ENCODE data around the gene VTI1A.

Gene VTI1A

DNA sequence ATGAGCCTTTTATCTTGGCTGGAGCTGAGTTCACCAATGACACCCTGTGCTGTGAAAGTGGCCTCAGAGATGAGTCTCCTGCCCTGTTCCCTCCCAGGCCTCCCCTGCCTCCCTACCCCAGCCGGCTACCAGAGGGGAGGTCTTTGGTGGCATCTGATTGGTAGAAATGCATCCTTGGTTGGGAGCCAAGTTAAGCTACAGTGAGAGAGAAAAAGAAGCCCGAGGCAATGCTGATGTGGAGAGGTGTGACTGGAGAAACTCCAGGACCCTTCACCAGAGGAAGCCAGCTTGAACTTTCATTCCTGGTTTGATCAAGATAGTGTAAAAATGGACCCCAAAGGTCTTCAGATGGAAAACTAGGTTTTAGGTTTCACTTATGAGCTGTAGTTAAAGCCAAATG lies 311.9 kb downstream of the VTI1A start:
- DNase-seq (ENCODE audit: low read depth): no peak

DNA sequence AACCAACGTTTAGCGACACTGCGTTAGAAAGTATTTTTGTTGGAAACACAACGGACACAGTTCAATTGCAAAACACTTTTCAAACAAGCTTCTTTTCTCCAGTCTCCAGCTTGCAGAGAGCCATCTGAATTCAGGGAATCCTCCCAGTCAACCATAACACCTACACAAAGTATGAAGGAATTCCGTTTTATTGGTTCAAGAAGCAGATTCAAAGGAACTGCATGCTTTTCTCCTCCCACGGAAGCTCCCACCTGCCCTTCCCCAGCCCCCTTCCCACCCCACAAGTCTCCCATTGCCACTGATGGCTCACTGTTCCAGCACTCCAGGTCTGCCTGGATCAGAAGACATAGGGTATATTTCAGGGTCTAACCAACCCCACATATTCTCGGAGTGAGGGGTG lies 312.5 kb downstream of the VTI1A start:
- no peak for DNase-seq (ENCODE audit: low read depth)

- no peak for DNase-seq (ENCODE audit: low read depth)
These were observed 314.2 kb downstream of the VTI1A start for GRCh38 chr10:112761256-112761655.

DNA sequence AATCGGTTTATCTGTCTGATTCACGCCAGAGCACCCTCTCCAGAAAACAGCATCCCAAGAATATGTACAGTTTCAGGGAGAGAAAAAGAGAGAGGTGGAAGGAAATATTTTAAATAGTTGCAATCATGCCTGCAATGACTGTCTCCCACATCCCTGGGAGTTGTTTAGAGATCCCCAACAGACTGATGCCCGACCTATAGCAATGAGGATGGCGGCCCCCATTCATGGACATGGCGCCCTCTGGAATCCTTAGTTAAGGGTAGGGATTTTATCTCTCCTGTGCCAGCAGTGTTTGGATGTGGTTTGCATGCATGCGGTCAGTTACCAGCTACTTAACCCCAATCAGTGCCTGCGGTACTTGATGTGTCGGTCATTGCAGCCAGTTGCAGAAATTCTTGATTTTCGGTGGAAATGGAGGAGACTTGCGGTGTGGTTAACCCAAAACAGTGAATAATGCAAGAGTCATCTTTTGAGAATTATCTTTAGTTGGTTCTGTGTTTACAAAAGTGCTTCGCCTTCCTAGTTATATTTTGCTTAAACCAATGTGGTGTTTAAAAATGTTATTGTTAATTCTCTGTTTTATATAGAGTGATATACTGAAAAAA lies 317.0 kb downstream of the VTI1A start:
- DNase-seq (ENCODE audit: low read depth): no peak

DNA sequence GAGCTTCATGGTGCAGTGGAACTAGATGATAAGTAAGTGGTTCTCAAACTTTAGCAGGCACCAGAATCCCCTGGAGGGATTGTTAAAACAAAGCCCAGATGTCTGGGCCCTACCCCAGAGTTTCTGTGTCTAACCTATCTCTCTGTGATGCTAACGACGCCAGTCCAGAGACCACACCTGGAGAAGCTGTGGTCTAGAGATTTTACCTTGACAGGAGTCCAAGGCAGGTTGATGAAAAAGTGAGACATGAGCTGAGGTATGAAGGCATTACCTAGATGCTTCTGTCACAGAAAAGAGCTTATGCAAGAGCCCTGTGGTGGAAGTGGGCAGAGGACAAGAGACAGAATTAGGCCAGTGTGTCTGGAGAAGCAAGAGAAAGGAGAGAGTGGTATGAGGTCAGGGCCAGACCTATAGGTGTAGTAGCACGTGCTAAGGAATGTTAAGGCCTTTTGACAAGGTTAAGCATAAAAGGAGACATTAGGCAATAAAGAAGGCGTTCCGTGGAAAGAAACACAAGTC lies 318.8 kb downstream of the VTI1A start:
- DNase-seq (ENCODE audit: low read depth): no peak

DNA sequence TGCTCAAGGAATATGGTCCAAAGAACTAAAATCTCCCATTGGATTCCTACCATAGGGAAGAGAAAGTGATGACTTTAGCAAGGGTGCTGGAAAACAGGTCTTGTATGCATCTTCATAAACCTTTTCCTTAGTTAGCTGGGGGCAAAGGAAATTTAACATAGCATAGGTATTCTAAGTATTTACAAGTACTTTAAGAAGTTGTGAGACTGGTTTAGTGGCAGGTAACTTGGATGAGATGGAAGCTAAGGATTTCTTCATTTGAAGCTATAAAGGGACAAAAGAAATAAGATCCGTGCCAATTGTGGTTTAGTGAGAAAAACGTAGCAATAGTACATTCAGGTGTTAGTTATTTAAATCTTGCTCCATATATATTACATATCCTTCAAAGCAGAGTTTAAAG lies 319.6 kb downstream of the VTI1A start:
- DNase-seq (ENCODE audit: low read depth): no peak

DNA sequence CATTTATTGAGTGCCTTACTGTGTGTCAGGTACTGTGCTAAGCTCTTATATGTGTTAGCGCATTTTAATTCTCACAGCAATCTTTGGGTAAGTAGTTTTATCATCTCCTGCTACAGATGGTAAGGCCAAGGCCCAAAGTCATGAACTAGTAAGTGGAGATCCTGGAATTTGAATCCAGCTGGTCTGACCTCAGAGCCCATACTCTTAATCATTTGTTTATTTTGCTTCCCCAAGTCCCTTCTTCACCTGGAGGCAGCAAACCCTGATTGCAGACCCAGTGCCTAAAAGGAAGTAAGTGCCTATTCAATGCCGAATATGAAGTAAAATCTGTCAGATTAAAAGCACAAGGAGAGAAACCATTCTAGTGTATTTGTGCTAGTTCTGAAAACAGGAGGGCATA lies 320.1 kb downstream of the VTI1A start:
- DNase-seq (ENCODE audit: low read depth): no peak

DNA sequence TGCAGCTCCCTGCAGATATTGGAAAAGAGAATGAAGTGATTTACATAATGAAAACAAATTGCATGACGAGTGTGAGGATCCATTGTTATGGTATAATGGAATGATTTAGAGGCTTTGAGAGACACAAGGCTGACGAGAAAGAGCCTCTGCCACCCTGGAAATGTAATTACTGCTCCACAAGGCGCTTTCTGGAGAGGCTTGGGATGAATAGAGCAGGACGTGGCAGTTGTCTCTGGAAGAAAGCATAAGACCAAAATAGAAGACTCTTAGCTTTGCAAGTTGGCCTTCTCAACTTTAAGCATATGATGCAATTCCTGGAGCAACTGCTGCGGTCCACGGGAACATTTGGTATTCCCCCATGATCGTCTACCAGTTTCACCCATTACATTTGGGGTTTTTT lies 321.1 kb downstream of the VTI1A start:
- DNase-seq (ENCODE audit: low read depth): no peak

- DNase-seq (ENCODE audit: low read depth): no peak
These were observed 322.1 kb downstream of the VTI1A start for GRCh38 chr10:112769081-112769480.

DNA sequence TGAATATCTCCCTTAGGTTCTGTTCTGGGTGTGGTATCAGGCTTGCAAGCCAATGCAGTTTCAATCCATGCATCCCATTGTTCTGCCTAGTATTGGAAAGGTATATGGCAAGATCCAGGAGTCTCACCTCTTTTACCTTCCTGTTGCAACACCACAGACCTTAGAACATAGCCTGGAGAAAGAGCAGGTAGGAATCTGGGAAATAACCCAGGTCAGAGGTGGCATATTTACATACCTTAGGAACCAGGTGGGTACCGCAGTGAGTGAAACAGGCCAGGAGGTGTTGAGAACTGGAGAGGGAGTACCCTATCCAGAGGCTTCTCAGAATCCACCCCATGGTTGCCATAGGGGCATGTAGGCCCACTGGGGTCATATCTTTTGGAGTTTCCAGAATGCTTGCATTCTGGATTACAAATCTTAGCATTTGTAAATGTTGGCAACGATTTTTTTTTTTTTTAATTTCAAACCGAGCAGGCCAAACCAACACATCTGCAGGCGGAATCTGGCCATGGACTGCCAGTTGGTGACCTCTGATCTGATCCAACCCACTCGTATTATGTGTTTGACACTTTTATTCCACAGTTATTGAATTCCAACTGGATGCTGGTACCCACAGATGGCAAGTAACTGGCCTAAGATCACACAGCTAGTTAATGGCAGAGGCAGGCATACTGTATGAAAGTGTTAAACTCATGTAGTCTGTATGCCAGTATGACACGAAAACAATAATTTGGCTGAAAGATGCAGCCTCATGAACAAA lies 322.8 kb downstream of the VTI1A start:
- DNase-seq (ENCODE audit: low read depth): no peak

DNA sequence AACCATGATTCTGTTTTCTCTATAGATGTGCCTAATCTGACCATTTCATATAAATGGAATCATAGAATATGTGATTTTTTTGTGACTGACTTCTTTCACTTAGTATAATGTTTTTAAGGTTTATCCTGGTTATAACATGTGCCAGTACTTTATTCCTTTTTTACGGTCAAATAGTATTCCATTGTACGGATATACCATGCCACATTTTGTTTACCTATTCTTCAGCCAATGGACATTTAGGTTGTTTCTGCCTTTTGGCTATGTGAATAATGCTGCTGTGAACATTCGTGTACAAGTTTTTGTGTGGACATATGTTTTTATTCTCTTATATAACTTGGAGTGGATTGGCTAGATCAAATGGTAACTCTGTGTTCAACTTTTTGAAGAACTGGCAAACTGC lies 324.7 kb downstream of the VTI1A start:
- no peak for DNase-seq (ENCODE audit: low read depth)

DNA sequence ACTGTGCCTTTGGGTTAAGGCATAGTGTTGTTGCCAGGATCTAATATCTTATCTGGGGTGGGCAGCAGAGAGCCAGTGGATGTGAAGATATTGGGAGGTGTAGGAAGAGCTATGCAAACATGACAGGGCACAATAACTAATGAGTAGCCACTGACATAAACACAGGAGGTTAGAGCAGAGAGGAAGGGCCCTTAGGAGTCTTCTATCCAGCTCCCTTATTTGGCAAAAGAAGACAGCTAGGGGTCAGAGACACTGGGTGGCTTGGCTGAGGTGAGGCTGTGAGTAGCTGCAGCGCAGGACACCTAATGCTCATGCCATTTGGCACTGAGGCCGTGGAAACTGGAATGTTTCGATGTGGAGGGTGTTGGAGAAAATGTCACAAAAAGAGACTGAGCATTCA lies 326.8 kb downstream of the VTI1A start:
- no peak for DNase-seq (ENCODE audit: low read depth)

DNA sequence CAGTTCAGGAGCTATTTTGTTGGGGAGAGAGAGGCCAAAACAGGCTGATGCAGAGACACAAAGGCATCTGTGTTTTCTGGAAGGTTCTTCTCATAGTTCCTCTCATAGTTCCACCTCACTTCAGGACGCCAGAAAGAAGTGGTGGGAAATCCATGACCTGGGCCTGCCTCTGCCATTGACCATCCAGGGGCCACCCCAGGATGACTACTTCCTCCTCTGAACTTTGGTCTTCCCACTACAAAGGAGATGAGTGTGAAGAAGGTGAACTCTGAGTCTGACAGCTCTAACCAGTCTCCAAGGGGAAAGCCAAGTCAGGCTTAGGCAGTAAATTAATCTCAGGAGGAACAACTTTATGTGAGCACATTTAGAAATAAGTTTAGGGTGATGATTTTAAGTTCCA lies 327.2 kb downstream of the VTI1A start:
- DNase-seq (ENCODE audit: low read depth): no peak

GRCh38 chr10:112774798-112775197 lies 327.8 kb downstream of the VTI1A start:
- DNase-seq (ENCODE audit: low read depth): no peak

GRCh38 chr10:112775381-112775780 lies 328.4 kb downstream of the VTI1A start:
- DNase-seq (ENCODE audit: low read depth): no peak

GRCh38 chr10:112775892-112776674 lies 329.1 kb downstream of the VTI1A start:
- DNase-seq (ENCODE audit: low read depth): no peak

DNA sequence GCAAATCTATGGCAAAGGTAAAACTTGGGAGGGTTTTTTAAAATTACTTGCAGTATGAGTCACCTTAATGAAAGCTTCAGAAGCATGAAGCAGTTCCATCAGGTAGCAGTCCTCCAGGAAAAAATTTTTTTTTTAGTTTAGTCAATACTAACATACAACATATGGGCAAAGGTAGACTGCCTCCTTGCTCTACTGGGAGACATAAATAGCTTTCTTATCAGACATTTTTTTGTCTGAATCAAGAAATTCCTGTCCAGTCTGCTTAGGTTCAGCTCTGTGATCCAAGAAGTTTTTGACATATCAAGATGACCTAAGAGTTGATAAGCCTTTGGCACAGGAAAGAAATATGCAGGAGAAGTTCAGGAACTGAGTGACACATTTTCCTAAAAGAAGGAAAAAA lies 331.6 kb downstream of the VTI1A start:
- no peak for DNase-seq (ENCODE audit: low read depth)

DNA sequence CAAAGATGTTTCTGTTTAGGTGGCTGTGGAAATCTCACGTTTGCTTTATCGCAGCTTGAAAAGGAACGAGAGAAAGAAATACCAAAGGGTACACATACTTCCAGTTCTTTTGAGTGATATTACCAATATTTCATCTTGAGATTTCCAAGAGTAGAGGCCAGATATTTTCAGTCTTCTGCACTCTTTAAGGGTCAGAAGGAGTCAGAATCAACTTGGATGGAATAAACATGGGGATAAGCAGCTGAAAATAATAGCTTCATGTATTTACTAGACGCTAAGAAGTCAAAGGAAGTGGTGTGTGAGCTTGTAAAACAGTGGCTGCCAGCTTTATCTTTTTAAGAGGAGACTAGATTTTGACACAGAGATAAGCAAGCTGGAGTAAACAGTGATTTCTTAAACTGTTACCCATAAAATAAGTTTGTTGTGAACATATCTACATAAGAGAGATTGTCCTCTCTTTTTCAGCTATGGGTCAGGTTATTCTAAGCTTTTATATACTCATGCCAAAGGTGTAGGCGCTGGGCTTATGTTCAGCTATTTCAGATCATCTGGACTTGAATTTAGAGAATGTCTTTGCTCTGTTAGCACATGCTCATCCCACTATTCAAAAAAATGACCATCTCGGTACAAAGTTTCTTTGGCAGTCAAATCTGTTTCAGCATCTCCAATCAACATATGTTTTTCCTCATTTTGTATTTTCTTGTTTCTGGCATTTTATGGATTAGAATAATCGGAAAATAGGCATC lies 332.2 kb downstream of the VTI1A start:
- no peak for DNase-seq (ENCODE audit: low read depth)

DNA sequence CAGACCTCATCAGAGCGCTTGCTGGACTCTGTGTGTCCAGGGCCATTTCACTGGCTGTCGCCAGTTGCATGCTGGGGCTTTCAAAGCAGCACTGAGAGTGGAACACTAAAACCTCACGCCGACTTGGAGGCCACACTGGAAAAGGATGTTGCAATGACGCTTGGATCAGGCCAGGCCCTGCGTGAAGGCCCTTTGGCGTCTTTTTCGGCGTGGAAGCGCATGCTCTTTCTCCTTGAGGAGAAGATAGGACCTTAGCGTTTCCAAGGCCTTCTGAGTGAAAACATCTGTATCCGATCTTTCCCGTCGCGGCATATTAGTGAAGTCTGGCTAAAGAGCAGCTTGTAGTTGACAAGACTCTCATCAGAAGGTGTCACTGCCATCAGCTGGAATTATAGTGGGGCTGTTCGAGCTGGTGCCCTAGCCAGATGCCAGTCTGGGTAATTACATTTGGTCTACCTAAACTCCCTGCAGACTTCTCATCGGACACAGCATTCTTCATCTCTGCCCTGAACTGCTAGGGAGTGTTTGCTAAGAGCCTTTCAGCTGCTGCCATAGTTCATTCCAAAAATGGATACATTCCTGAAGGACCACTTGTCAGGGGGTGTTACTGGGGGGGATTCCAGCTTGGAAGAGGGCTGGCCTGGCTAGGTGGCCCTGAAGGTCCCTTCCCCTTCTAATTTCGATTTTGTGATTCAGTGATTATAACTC lies 335.3 kb downstream of the VTI1A start:
- no peak for DNase-seq (ENCODE audit: low read depth)

DNA sequence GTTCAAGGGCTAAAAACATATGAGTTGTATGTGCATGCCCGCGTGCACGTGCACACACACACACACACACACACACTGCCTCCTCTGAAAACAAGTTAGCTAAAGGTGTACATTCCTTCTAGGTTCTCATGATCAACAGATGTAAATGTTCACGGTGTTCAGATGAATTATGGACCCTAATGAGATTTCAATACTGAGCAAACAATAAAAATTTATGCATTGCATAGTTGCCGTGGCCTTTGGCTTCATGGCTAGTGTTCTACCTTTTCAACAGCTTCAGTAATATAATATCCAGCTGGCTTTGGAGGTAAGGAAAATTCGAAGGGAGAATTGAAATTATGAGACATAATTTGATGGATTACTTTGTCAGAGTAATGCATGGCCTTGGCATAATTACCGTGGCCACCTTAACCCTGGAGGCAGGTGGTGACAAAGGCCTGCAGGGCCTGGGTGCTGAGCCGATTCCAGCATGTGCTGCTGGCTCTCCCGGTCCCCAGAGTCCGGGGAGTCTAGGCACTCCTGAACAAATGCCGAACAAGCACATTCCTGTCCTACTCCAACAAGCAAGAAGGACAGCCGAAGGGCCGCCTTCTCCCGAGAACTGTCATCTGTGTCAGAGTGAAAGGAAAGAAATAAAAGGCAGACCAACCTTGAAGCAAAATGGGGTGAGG lies 336.5 kb downstream of the VTI1A start:
- DNase-seq (ENCODE audit: low read depth): no peak

DNA sequence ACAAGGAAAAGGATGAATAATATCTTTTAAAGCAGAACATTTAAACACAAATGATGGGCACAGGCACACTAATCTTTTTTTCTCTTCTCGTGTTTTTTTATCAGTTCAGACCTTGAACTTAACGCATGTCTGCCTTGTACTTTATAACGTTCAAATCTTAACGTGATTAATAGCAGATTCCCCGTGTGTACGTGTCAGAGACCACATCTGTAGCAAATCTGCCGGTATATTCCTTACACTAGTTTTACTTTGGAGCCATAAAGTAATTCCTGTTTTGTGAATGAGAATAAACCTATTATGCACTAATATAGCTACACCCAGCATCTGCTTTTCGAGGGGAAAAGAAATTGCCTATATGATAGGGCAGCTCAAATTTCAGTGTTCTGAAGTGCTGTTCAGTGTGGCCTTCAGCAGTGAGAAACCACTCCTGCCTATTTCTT lies 337.0 kb downstream of the VTI1A start:
- DNase-seq (ENCODE audit: low read depth): no peak
